Measurements from ENCODE around the gene TPST1. TPM values are rescaled to one million over a fixed set of nuclear protein-coding genes. Genes with fewer than 3 reads are reported as not detected.

TPST1 gene
- total and polyA plus RNA-seq, 9 of the 15 experiments (the other 6 are each of a cell fraction or from before 2014, with no cell fraction given): 0.15 to 2.2 (median 0.53) TPM

DNA sequence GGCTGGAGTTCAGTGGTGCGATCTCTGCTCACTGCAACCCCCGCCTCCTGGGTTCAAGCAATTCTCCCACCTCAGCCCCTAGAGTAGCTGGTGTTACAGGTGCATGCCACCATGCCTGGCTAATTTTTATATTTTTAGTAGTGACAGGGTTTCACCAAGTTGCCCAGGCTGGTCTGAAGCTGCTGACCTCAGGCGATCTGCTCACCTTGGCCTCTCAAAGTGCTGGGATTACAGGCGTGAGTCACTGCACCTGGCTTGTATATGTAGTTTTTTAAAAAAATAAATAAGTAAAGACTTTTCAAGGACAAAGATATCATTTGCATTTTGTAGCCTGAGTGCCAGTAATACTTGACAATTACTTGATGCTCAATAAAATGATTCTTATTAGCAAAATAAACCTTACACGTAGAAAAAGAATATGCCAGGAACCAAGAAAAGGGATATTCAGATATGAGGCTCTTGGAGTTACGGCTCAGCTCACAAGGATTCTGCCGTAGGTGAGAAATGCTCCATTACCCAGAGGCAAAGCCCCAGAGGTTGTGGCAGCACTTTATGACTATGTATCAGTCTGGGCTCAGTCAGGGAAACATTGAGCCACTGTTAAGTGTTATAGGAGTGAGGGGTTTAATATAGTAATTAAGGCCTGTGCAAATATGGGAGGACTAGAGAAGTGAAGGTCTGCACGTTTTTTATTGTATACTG, 98.5 kb downstream of the TPST1 start:
- Histone ChIP-seq H3K9ac (ENCODE audit: insufficient read depth in 1 of 2, low read depth in 2 of 2, low read length in 2 of 2) (no peak overlapping the region), H3K27ac (ENCODE audit: extremely low read depth, low read depth, low read length) (no peak overlapping the region), H3K4me2 (ENCODE audit: insufficient read depth, low read length) (no peak overlapping the region), H3K4me1 (replicated peaks in 1 of 2; ENCODE audit: control insufficient read depth in 2 of 2, insufficient read depth in 2 of 2, low read length in 2 of 2) (no peaks in the 10 kb centered on the region), H3K27me3 (ENCODE audit: control insufficient read depth in 2 of 2, insufficient read depth in 2 of 2, low read length in 2 of 2) (peaks cover 16 to 42% of the 10 kb centered on the region in 2 experiments), H3K79me2 (ENCODE audit: control insufficient read depth, insufficient read depth, low read length) (no peaks in the 10 kb centered on the region), H3K36me3 (ENCODE audit: control insufficient read depth, insufficient read depth, low read length) (no peaks in the 10 kb centered on the region), H3K9me3 (replicated peaks; ENCODE audit: control insufficient read depth, insufficient read depth, low read depth, low read length) (no peaks in the 10 kb centered on the region; the same call in 1 of the 2 replicates), H3K9me1 (ENCODE audit: control insufficient read depth, insufficient read depth, low read length) (no peaks in the 10 kb centered on the region), H4K20me1 (replicated peaks; ENCODE audit: control insufficient read depth, insufficient read depth, low read length) (no peaks in the 10 kb centered on the region), H3K4me3 (no peak overlapping the region), H2AFZ (ENCODE audit: low read depth, low read length) (no peak overlapping the region)
- ATAC-seq: no peak
- no peak for DNase-seq (ENCODE audit: extremely low read depth in 1 of 4, low spot score in 3 of 4)
- FAIRE-seq: no peak
- in situ Hi-C loops (cut with MboI): no loop called here
- CTCF ChIA-PET (ENCODE audit: low intra/inter-chr PET ratio): no interaction called here
- intact Hi-C loops (cut with micrococcal nuclease): no loop called here
- POLR2A ChIA-PET: interaction anchor here (1.4 kb wide), 1 partner anchor 9 kb away, joined by 4 read pairs; no protein-coding TSS in a partner anchor
- no TSS peak for BruUV-seq (replicated peaks)
- TF ChIP-seq ZBTB9 (CRISPR knock-in tag; IDR thresholded peaks at IDR 0.05) (no peak), ZNF592 (IDR thresholded peaks at IDR 0.05) (no peak), RB1 (IDR thresholded peaks at IDR 0.05; ENCODE audit: low read depth) (no peak)
- WGBS (ENCODE audit: insufficient coverage, low coverage, missing lambda C conversion rate): 3% methylated on average over 8 of the region's 8 CpGs

Data from K562 (cell line).